ENCODE measurements around the gene APOBEC2. TPM values are rescaled to one million over a fixed set of nuclear protein-coding genes. Genes with fewer than 3 reads are reported as not detected.

The APOBEC2 gene
- total and polyA plus RNA-seq, 9 of the 15 experiments (the other 6 are each of a cell fraction or from before 2014, with no cell fraction given), result 0.25 to 1.6 TPM; not detected in 7

DNA sequence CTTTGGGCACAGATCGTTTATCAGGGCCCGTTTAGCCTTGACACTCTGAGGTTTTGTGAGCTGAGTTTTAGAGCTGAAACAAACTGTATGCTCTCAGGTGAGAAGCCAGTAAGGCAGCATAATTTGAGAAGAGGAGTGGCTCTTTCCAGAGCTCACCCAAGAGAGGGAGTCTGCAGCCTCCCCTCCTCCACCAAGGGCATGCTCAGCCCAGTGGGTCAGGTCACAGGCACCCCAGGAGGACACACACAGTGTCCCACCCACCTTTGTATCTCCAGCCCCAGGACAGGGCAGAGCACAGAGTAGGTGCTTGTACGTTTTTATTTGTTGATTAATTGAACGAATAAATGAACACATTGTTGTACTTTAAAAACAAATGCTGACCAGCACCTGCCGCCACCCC, 7.3 kb upstream of the APOBEC2 start (continued):
- TF ChIP-seq, protein P1, sequence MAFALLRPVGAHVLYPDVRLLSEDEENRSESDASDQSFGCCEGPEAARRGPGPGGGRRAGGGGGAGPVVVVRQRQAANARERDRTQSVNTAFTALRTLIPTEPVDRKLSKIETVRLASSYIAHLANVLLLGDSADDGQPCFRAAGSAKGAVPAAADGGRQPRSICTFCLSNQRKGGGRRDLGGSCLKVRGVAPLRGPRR (CRISPR knock-in tag; IDR thresholded peaks at IDR 0.05), result no peak
- no peak for TF ChIP-seq TFAM (CRISPR knock-in tag; conservative IDR thresholded peaks at IDR 0.05)
- TF ChIP-seq SIN3A (IDR thresholded peaks at IDR 0.05; ENCODE audit: borderline replicate concordance in 2 of 2, control insufficient read depth in 1 of 2, low read depth in 2 of 2, low read length in 2 of 2), result no peak
- TF ChIP-seq, protein P2, sequence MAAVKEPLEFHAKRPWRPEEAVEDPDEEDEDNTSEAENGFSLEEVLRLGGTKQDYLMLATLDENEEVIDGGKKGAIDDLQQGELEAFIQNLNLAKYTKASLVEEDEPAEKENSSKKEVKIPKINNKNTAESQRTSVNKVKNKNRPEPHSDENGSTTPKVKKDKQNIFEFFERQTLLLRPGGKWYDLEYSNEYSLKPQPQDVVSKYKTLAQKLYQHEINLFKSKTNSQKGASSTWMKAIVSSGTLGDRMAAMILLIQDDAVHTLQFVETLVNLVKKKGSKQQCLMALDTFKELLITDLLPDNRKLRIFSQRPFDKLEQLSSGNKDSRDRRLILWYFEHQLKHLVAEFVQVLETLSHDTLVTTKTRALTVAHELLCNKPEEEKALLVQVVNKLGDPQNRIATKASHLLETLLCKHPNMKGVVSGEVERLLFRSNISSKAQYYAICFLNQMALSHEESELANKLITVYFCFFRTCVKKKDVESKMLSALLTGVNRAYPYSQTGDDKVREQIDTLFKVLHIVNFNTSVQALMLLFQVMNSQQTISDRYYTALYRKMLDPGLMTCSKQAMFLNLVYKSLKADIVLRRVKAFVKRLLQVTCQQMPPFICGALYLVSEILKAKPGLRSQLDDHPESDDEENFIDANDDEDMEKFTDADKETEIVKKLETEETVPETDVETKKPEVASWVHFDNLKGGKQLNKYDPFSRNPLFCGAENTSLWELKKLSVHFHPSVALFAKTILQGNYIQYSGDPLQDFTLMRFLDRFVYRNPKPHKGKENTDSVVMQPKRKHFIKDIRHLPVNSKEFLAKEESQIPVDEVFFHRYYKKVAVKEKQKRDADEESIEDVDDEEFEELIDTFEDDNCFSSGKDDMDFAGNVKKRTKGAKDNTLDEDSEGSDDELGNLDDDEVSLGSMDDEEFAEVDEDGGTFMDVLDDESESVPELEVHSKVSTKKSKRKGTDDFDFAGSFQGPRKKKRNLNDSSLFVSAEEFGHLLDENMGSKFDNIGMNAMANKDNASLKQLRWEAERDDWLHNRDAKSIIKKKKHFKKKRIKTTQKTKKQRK (IDR thresholded peaks at IDR 0.05; ENCODE audit: borderline replicate concordance, low read depth, low read length), result no peak
- TF ChIP-seq NFE2L1 (tag; IDR thresholded peaks at IDR 0.05; ENCODE audit: borderline replicate concordance, low read depth), result no peak
- no peak for TF ChIP-seq CREB5 (CRISPR knock-in tag; IDR thresholded peaks at IDR 0.05)
- no peak for TF ChIP-seq THRAP3 (IDR thresholded peaks at IDR 0.05; ENCODE audit: borderline replicate concordance)
- TF ChIP-seq POLR2A (conservative IDR thresholded peaks at IDR 0.05), result no peak
- no peak for TF ChIP-seq ZFPM2 (CRISPR knock-in tag; IDR thresholded peaks at IDR 0.05)

Measured in K562 (cell line).